Measurements from ENCODE around the gene NLRP11.

GRCh38 chr19:55855160-55855559 is 23.4 kb upstream of the NLRP11 start:
- TF ChIP-seq CTCF (IDR thresholded peaks at IDR 0.05) (no peak), POLR2A (IDR thresholded peaks at IDR 0.05) (no peak)

Data from right lobe of liver (tissue), 4 donors.